ENCODE data around the gene TAF4.

Gene TAF4

DNA sequence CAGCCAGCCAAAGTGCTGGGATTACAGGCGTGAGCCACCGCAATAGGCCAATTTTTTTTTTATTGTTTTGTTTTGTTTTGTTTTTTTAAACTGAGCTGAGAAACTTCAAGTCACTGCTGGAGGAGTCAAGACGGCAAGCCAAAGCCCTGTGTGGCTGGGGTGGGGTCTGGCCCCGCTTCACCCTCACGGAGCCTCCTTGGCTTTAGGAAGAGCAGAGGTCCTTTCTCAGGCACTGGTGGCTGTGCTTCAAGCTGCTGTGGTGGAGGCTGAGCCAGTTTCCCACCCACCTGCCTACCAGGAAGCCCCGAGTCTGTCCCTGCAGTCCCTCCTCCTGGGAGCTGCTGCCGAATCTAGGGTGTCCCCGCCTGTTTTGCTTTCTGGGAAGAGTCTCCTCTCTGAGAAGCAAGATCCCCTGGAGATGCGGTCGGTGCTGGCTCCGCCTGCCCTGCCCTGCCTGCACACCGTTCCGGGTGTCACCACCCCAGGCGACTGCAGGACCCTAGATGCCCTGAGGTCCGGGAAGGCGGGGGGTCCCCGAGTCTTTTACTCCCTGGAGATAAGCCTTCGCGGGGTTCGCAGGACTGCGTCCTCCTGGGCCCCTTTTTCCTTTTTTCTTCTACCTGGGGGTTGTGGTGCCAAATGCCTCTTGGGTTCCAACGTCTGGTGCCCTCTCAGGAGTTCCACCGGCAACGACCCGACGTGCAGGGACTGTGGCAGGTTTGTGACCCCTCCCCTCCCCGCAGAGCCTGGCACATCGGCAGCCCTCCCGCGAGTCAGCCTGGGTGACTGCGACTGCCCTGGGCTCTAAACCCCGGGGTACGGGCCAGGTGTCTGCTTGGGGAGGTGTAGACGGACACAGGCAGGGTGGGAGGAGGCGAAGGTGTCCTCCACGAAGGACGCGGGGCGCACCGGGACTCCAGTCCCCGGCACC is 100.7 kb downstream of the TAF4 start:
- no peak for DNase-seq (ENCODE audit: low read depth)

DNA sequence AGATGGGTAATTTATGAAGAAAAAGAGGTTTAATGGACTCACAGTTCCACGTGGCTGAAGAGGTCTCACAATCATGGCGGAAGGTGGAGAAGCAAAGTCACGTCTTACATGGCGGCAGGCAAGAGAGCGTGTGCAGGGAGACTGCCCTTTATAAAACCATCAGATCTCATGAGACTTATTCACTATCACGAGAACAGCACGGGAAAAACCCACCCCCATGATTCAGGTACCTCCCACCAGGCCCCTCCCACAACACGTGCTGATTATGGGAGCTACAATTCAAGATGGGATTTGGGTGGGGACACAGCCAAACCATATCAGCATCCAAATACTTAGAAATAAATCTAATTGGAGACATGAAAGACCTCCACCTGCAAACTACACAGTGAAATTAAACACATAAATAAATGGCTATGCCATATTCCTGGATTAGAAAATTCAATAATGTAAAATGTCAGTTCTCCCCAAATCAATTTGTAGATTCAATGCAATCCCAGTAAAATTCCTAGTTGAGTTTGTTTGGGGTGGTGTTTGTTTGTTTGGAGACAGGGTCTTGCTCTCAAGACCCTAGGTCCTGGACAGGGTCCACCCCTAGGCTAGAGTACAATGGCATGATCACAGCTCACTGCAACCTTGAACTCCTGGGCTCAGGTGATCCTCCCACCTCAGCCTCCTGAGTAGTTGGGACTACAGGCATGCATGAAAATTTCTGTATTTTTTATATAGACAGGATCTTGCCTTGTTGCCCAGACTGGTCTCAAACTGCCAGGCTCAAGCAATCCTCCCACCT is 101.6 kb downstream of the TAF4 start:
- DNase-seq (ENCODE audit: low read depth) = no peak

DNA sequence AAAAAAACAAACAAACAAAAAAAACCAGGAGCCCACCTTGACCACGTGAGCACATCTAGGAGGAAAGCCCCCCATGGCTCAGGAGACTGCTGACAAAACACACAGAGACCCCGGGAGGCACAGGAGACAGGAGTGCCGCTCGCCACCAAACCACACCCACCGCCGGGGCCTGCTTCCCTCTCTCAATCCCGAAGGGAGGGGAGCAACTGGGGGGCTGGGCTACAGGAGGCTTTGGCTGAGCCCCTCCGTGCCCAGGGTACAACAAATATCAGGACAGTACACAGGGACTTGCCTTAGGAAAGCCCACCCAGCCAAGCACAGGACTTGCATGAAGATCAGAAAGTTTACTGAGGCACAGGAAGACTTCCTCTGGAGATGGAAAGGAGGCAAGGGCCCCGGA is 102.5 kb downstream of the TAF4 start:
- DNase-seq (ENCODE audit: low read depth) = no peak

DNA sequence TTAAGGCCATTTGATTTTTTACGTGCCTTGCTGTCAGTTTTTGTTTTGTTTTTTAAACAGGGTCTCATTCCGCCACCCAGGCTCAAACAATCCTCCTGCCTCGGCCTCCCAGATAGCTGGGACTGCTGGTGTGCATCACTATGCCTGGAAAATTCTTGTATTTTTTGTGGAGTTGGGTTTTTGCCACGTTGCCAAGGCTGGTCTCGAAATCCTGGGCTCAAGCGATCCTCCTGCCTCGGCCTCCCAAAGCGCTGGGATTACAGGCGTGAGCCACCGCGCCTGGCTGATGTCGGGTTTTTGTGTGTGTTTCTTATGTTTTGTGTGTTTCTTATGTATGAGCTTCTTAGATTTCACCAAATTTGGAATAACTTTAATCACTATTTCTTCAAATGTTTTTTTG is 104.8 kb downstream of the TAF4 start:
- no peak for DNase-seq (ENCODE audit: low read depth)

DNA sequence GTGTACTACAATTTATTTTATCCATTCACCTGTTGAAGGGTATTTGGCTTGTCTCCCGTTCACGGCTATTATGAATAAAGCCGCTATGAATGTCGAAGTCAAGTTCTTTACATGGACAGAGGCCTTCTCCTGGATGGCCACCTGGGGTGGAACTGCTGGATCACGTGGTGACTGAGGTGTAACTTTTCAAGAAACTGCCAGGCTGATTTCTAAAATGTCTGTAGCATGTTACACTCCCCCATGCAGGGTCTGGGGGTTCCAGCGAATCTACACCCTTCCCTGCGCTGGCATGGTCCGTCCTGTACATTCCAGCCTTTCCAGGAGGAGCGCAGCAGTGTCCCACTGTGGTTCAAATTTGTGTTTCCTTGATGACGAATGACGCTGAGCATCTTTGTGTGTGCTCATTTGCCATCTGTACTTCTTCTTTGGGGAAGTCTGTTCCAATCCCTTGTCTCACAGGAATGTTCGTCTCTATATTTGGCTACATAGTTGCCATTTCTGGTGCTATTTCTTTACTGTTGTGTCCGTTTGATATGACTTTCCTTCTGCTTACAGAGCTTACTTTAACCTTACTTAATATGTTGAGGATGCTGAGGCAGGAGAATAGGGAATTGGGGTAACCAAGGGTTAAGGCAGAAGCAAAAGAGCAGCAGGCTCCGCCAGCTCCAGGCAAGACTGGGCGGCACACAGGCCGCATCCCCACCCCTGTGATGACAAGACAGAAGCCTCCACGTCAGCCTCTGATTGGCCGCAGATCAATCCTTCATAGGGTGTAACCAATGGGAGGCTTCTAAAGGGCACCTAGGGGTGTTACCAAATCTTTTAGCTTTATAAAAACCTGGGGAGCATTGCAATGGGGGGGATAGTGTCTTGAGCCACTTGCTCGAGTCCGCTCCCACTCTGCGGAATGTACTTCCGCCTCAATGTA is 106.6 kb downstream of the TAF4 start:
- DNase-seq (ENCODE audit: low read depth) = no peak

DNA sequence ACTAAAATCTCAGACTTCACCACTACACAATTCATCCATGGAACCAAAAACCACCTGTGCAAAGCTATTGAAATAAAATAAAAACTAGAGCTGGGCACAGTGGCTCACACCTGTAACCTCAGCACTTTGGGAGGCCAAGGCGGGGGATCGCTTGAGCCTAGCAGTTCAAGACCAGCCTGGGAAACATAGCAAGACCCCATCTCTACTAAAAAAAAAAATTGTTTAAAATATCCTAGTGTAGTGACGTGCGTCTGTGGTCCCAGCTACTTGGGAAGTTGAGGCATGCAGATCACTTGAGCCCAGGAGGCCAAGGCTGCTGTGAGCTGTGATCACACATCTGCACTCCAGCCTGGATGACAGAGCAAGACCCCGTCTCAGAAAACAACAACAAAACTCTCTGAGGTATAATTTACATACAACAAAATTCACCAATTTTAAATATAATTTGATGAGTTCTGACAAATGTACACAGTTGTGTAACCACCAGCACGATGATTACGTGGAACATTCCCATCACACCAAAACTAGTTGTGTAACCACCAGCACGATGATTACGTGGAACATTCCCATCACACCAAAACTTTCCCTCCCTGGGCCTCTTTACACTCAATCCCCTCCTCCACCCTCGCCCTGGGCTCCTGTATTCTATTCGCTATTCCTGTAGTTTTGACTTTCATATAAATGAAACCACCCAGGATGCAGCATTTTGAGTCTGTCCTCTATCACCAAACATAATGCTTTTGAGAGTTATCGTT is 107.5 kb downstream of the TAF4 start:
- no peak for DNase-seq (ENCODE audit: low read depth)

DNA sequence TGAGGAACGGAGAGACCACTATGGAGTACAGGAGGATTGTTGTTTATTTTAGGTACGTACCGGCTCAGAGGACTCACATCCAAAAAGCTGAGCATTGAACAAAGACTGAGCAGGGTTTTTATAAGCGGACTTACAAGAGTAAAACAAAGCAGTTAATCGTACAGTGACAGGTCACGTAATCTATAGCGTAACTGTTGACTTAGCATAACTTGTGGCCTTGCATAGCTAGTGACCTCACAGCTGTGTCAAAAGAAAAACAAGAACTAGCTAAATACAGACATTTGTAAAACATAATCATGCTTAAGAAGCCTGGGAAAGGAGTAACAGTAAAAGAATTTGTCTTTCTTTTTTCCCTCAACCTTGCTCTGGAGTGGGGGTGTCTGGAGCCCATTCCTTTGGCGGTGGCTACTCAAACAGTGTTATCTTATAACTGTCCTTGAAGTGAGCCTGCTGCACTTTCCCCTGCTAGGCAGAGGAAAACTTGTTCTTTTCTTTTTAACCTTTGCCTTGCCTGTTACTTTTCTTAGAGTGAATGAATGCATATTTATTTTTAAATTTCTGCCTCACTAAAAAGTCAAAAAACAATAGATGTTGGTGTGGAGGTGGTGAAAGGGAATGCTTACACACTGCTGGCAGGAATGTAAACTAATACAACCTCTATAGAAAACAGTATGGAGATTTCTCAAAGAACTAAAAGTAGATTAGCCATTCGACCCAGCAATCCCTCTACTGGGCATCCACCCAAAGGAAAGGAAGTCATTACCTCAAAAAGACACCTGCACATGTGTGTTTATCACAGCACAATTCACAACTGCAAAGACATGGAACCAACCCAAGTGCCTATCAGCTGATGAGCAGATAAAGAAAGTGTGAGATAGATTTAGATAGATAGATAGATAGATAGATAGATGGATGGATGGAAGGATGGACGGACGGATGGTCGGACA is 109.0 kb downstream of the TAF4 start:
- DNase-seq (ENCODE audit: low read depth) = no peak

DNA sequence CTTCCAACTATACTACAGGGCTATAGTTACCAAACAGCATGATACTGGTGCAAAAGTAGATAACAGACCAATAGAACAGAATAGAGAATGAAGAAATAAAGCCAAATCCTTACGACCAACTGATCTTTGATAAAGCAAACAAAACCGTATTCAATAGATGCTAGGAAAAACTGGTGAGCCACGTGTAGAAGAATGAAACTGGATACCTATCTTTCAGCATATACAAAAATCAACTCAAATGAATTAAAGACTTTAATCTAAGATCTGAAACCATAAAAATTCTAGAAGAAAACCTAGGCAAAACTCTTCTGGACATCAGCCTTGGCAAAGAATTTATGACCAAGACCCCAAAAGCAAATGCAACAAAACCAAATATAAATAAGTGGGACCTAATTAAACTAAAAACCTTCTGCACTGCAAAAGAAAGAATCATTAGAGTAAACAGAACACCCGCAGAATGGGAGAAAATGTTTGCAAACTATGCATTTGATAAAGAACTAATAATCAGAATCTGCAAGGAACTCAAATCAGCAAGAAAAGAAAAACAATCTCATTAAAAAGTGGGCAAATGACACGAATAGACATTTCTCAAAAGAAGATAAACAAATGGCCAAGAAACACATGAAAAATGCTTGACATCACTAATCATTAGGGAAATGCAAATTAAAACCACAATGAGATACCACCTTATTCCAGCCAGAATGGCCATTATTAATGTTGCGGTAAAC is 109.8 kb downstream of the TAF4 start:
- no peak for DNase-seq (ENCODE audit: low read depth)

DNA sequence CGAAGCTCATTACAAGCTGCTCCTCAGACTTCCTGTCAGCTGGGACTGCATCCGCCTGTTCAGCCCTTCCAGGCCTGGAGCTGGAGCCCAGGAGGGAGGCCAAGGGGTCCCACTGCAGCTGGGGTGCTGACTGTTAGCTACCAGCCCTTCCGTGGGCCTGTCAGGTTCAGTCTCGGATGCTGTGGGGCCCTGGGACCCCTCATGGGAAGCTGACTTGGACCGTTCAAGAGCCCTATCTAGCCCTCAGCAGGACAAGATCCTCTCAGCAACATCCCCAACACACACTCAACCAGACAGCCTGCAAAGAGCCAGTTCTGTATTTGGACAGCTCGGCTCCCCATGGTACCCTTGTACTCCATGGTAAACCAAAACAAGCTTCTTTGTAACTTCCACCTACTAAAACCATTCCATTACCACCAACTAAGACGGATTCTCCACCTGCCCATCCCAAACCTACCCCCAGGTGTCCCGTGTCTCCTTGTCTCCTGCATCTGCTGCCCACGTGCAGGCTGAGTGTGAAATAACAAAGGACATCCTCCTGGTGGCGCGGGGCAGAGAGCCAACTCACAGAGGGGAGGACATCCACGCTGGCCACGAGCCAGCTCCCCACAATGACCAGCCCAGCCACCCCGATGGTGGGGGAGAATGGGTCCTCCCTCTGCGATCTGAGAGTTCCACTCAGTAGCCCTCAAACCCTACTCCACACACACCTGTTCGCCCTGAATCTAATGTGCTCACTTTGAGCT is 111.2 kb downstream of the TAF4 start:
- no peak for DNase-seq (ENCODE audit: low read depth)

DNA sequence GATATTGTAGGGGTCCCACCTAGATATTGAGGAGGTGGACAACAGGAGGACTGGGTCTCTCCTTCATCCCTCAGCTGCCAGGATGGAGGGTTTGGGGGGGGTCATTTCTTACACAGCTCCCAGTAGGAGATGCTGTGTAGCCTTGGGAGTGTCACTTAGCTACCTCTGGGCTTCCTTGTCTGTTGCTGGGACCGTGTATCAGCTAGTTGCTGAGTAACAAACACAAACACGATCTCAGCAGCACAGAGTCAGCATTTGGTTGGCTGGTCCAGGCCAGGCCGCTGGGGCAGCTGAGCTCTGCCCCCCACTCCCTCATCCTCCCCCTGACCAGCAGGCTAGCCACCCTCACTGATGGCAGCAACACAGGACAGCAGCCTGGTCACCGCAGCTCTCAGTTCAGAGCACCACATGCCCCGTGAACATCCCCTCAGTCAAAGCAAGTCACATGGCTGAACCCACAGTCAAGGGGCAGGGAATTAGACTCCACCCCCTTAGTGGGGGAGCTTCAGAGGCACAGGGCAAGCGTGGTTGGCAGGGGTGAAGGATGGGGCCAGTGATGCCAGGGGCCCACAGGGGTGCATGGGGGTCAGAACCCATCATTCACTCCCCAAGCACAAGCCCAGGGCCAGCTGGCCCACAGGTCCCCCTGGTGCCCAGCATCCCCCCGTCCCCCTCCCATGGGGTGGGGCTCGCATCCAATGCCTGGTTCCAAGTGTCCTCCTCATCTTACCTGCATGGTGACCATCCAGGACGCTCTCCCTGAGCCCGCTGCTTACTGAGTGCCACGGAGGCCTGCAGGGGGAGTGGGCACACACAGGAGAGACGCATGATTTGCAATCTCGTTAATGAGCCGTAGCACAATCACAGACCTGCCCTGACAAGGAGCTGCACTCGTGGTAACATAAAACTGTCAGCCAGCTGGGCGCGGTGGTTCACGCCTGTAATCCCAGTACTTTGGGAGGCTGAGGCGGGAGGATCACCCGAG is 112.4 kb downstream of the TAF4 start:
- DNase-seq (ENCODE audit: low read depth) = no peak

DNA sequence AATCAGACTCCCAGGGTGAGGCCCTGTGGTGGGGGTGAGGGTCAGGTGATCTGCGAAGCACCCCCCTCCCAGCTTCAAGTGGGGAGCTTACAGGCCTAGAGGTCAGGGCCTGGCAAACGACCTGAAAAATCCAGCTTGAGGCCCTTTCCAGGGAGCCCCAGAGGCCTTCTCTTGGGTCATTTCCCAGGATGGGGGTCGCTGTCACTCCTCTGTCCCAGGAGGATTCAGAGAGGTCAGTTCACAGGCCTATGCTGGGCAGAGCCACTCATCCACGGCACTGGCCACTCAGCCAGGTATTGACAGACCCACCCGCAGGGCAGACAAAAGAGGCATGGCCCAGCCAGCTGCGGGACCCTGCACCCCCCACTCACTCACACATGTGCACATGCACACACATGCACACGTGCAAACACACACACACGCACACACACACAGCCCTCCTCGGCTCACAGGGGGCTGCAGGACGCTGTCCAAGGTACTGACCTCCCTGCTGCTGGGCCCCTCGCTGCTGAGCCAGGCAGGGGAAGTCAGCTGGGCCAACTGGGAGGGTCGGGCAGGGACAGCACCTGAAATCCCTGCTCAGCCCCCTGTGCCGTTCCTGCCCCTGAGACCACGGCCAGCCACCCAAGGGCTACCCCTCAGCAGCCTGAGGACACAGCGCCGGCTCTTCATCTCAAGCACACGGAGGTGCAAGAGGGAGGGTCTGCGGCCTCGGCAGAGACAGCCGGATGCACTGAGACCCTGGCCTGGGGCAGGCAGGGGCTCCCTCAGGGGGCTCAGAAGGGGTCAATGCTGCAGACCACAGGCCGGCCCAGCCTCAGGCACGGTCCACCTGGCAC is 113.8 kb downstream of the TAF4 start:
- DNase-seq (ENCODE audit: low read depth) = no peak

DNA sequence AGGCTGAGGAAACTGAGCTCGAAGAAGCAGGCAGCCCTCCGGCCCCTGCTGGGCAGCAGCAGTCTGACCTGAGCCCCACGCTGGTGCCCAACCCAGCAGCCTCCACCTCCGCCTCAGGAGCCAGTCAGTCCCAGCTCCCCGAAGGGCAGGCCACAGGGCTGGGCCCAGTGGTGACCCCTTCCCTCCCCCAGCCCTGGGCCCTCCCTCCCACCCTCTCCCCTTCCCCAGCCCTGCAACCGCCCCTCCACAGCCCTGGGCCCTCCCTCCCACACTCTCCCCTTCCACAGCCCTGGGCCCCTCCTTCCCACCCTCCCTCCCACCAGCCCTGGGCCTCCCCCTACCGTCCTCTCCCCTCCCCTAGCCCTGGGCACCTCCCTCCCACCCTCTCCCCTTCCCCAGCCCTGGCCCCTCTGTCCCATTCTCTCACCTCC is 115.0 kb downstream of the TAF4 start:
- DNase-seq (ENCODE audit: low read depth) = no peak

DNA sequence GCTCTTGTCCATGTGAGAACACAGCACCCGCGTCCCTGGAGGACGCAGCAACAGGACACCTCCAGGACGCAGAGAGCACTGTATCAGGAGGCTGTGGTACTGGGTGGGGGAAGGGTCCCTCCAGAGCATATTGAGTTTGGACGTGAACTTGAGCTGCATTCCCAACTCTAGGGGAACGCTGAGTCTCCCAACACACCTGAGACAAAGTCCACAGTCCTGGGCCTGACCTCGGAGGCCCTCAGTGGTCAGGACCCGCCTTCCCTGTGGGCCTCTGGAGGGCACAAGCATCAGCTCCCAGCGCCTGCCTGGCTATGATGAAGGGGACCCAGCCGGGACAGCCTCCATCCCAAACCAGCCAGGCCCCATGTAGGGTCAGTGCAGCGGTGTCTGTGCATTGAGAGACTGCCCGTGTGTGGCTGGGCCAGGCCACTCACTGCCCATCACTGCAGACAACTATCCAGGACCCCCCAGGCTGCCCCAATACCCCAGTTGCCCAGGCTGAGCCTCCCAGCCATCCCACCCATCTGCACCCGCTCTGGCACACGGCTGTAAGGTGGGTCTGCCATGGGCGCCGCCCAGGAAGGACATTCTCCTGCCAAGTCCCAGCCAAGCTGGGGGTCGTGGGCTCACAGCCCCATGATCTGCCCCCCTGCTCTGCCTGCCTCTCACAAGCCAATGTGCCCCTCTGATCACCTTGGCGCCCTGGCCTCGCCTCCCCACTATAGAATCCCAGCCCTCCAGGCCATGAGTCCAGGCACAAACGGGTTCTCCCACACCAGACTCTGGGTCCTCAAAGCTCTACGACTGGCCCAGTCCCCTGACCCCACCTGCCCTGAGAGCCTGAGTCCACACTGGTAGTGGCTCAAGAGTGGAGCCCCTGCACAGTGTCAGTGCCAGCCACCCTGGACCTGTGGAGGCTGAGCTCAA is 115.7 kb downstream of the TAF4 start:
- no peak for DNase-seq (ENCODE audit: low read depth)

DNA sequence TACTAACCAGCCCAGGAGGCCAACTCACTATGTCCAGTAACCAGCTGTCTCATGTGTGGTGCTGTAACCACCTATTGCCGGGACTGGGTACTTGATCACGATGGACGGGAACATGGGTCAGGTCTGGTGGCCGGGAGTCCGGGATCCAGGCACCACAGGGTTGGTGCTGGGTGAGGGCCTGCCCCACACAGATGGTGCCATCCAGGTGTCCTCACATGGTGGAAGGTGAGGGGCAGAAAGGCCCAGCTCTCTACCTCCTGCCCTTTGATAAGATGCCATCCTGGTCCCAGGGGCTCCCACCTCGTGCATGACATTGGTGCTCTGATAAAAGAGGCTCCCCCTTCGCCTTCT is 116.3 kb downstream of the TAF4 start:
- DNase-seq (ENCODE audit: low read depth) = no peak

DNA sequence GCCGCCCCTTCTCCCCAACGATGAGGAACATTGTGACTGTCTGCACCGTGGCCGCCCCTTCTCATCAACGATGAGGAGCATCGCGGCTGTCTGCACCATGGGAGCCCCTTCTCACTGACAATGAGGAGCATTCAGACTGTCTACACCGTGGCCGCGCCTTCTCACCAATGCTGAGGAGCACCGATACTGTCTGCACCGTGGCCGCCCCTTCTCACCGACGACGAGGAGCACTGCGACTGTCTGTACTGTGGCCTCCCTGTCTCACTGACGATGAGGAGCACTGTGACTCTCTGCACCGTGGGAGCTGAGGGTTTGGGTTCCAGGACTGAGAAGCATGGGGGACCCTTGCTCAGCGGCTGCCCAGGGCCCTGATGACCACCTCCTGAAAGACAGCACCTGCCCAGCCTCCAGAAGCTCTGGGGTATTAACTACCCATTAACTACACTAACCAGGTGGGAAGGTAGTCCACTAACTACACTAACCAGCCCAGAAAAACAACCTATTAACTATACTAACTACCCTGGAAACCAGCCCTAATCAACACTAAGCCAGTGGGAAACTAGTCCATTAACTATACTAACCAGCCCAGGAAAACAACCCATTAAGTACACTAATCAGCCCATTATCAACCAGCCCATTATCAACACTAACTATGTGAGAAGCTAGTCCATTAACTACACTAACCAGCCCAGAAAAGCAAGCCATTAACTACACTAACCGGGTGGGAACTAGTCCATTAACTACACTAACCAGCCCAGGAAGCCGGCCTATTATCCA is 116.9 kb downstream of the TAF4 start:
- no peak for DNase-seq (ENCODE audit: low read depth)

Measured in non-pigmented ciliary epithelial cell (primary cell).